Activated CD8-positive, alpha-beta memory T cell treated with anti-CD3 and anti-CD28 coated beads, Interleukin-2, amount 50 U/mL, for 24 hours (primary cell): ENCODE results near the gene DNAI4.
A peak's percentile ranks its signal among the peaks of the same experiment; 100 is the strongest.
"Not testable (repeated sequence)": the region's sequence is repeated elsewhere in the genome, so short reads cannot be mapped to it uniquely, and the experiment has no call there.

Source experiments
- DNase-seq: peaks from one replicate; pipeline ENCODE4 v3.0.0-alpha.2; 2020; ENCODE audit errors: extremely low read depth

The DNAI4 gene

GRCh38 chr1:66831529-66832239 is 93.0 kb downstream of the DNAI4 start:
- DNase-seq: no peak

GRCh38 chr1:66824771-66825170 is 99.9 kb downstream of the DNAI4 start:
- DNase-seq: no peak

- DNase-seq: no peak
Measured at GRCh38 chr1:66809736-66810326, 114.8 kb downstream of the DNAI4 start.

GRCh38 chr1:66809245-66809644 is 115.4 kb downstream of the DNAI4 start:
- no peak for DNase-seq

GRCh38 chr1:66795839-66796238 is 128.8 kb downstream of the DNAI4 start:
- not testable (repeated sequence) for DNase-seq

GRCh38 chr1:66791621-66792610 is 132.7 kb downstream of the DNAI4 start:
- DNase-seq: no peak

GRCh38 chr1:66788231-66788939 is 136.3 kb downstream of the DNAI4 start:
- peak; percentile 17 for DNase-seq

GRCh38 chr1:66787641-66788040 is 137.0 kb downstream of the DNAI4 start:
- DNase-seq: no peak

- DNase-seq: not testable (repeated sequence)
Measured at GRCh38 chr1:66785800-66786199, 138.9 kb downstream of the DNAI4 start.

GRCh38 chr1:66779475-66780078 is 145.1 kb downstream of the DNAI4 start:
- no peak for DNase-seq

GRCh38 chr1:66778969-66779368 is 145.7 kb downstream of the DNAI4 start:
- DNase-seq: no peak

- DNase-seq: no peak
Measured at GRCh38 chr1:66778266-66778665, 146.4 kb downstream of the DNAI4 start.

GRCh38 chr1:66777831-66778230 is 146.8 kb downstream of the DNAI4 start:
- DNase-seq: no peak

- no peak for DNase-seq
Measured at GRCh38 chr1:66775646-66776045, 149.0 kb downstream of the DNAI4 start.

GRCh38 chr1:66774438-66774837 is 150.2 kb downstream of the DNAI4 start:
- no peak for DNase-seq

GRCh38 chr1:66773227-66773626 is 151.4 kb downstream of the DNAI4 start:
- no peak for DNase-seq

GRCh38 chr1:66770694-66771093 is 154.0 kb downstream of the DNAI4 start:
- DNase-seq: no peak

- no peak for DNase-seq
Measured at GRCh38 chr1:66770240-66770639, 154.4 kb downstream of the DNAI4 start.

- DNase-seq: no peak
Measured at GRCh38 chr1:66769512-66770229, 155.0 kb downstream of the DNAI4 start.

GRCh38 chr1:66768965-66769364 is 155.7 kb downstream of the DNAI4 start:
- no peak for DNase-seq

GRCh38 chr1:66767626-66768025 is 157.0 kb downstream of the DNAI4 start:
- DNase-seq: no peak
